Activated CD8-positive, alpha-beta T cell treated with anti-CD3 and anti-CD28 coated beads for 36 hours (primary cell): ENCODE data around the gene NPDC1. TPM values are rescaled to one million over a fixed set of nuclear protein-coding genes. Genes with fewer than 3 reads are reported as not detected.

Source experiments
- ATAC-seq: fragments of 200-7000 bp; cut with Tn5 transposase; one replicate; pipeline ENCODE4 v1.10.0; 2021; ENCODE audit warnings: mild to moderate bottlenecking, moderate library complexity
- CTCF ChIA-PET: fragments of 350-600 bp; sonication (Branson Sonifier 250); formaldehyde crosslinking; loops from one replicate; lab custom pipeline; 2021; ENCODE audit warnings: antibody characterized with exemption; lab: Charles Lee
- POLR2A ChIA-PET: fragments of 350-600 bp; sonication (Branson Sonifier 250); formaldehyde crosslinking; loops from one replicate; lab custom pipeline; 2021; ENCODE audit warnings: antibody characterized with exemption; lab: Charles Lee
- DNase-seq: peaks from one replicate; pipeline ENCODE4 v3.0.0-alpha.2; 2020
- H3K27ac Mint-ChIP-seq: one replicate; pipeline ENCODE4 v1.8.0; 2021; ENCODE audit warnings: mild to moderate bottlenecking, mixed read lengths
- H3K27me3 Mint-ChIP-seq: one replicate; pipeline ENCODE4 v1.8.0; 2021; ENCODE audit warnings: mixed read lengths
- H3K36me3 Mint-ChIP-seq: one replicate; pipeline ENCODE4 v1.8.0; 2021; ENCODE audit warnings: low read depth, mixed read lengths
- H3K4me1 Mint-ChIP-seq: one replicate; pipeline ENCODE4 v1.8.0; 2021; ENCODE audit warnings: low read depth, mixed read lengths
- H3K4me3 Mint-ChIP-seq: one replicate; pipeline ENCODE4 v1.8.0; 2021; ENCODE audit warnings: mild to moderate bottlenecking, moderate library complexity, mixed read lengths
- H3K9me3 Mint-ChIP-seq: one replicate; pipeline ENCODE4 v1.8.0; 2021; ENCODE audit warnings: mixed read lengths
- CTCF ChIP-seq: fragments of 200-600 bp; IDR thresholded peaks from one replicate; pipeline ENCODE4 v1.8.0; 2022; ENCODE audit warnings: antibody characterized with exemption, mild to moderate bottlenecking
- intact Hi-C: fragments of 100-400 bp; cut with micrococcal nuclease; formaldehyde crosslinking; loops from one replicate; pipeline ENCODE4 v1.10.0; 2022
- total RNA-seq, 2 experiments: library from RNA; stranded (reverse); gene quantifications; one replicate each; pipeline ENCODE4 v1.2.3, GENCODE V29; 2021

The NPDC1 gene
- total RNA-seq, 2 experiments from 2014 or later: 18.2 to 21.2 TPM

- no peak overlapping the region for H3K4me3 Mint-ChIP-seq
- H3K27me3 Mint-ChIP-seq: peaks cover 41% of the 10 kb centered on the region
- no peak overlapping the region for H3K27ac Mint-ChIP-seq
Measured at GRCh38 chr9:137049544-137050449, 3.8 kb upstream of the NPDC1 start.

DNA sequence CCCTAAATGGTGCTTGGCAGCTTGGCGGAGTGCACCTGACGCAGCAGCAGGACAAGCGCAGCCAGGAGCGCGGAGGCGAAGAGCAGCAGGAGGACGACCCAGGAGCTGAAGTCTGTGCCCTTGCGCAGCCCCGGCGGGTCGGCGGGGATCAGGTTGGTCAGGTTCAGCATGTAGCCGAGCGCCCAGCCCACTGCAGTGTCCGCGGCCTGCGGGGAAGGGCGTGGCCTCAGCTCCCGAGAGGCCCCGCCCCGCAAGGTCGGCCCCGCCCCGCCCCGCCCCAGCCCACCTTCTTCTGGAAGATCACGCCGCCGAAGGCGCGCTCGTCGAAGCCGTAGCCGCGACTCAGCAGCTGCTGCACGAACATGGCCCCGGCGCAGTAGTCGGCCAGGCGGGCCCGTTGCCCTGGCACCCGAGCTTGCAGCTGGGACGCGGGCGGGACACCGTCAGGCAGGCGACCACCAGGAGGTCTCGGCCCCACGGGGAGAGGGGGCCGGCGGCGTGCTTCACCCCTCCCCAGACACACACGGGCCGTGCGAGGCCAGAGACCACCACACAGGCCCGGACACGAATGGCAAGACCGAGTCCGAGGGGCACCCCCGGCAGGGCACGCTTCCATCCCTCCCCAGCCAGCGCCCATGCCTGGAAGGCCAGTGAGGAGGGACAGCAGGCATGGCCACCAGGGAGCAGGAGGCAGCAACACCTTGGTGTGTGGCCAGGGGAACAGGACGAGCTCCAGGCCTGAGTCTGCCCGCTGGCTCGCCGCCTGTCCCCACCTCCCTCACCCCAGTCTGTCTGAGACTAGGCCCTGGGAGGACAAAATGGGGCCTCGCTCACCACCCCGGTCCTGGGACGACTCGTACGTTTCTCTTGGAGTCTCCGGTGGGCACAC is 2.9 kb upstream of the NPDC1 start:
- Mint-ChIP-seq H3K4me1 (peaks cover 10% of the 10 kb centered on the region), H3K27ac (no peak overlapping the region), H3K27me3 (peaks cover 43% of the 10 kb centered on the region), H3K4me3 (no peak overlapping the region), H3K36me3 (no peaks in the 10 kb centered on the region), H3K9me3 (no peaks in the 10 kb centered on the region)
- intact Hi-C loops: no loop called here
- DNase-seq (no peak), ATAC-seq (no peak)
- TF ChIP-seq CTCF: no peak
- ChIA-PET POLR2A (interaction anchor here (0.8 to 1.6 kb wide), 2 partner anchors 10 to 38 kb away, joined by 3 to 4 read pairs; partner anchors contain the start of gene MAN1B1), CTCF (interaction anchor here (0.8 to 7.3 kb wide), 7 partner anchors 14 to 188 kb away, joined by 3 to 164 read pairs (median 5); partner anchors contain the start of genes SAPCD2 and UAP1L1)

More at GRCh38 chr9:137049544-137050449, 3.8 kb upstream of the NPDC1 start:
- peak; percentile 69 for TF ChIP-seq CTCF
- POLR2A ChIA-PET: interaction anchor here (1.6 kb wide), 1 partner anchor 9 kb away, joined by 4 read pairs; no protein-coding TSS in a partner anchor
- intact Hi-C loops: no loop called here
- CTCF ChIA-PET: interaction anchor here (0.8 to 7.3 kb wide), 7 partner anchors 15 to 187 kb away, joined by 3 to 164 read pairs (median 5); partner anchors contain the start of genes SAPCD2 and UAP1L1
- H3K9me3 Mint-ChIP-seq: no peaks in the 10 kb centered on the region
- ATAC-seq: peak; percentile 48
- H3K36me3 Mint-ChIP-seq: no peaks in the 10 kb centered on the region
- DNase-seq: peak; percentile 88
- peaks cover 6% of the 10 kb centered on the region for H3K4me1 Mint-ChIP-seq

- Mint-ChIP-seq H3K27me3 (peaks cover 40% of the 10 kb centered on the region), H3K4me1 (peaks cover 10% of the 10 kb centered on the region), H3K9me3 (no peaks in the 10 kb centered on the region), H3K27ac (no peak overlapping the region), H3K36me3 (no peaks in the 10 kb centered on the region), H3K4me3 (peak overlapping the region; percentile 63)
- ATAC-seq: peak; percentile 7
- ChIA-PET POLR2A (no interaction called here), CTCF (interaction anchor here (1.1 to 7.3 kb wide), 7 partner anchors 10 to 25 kb away, joined by 3 to 164 read pairs (median 12); partner anchors contain the start of genes ABCA2 and SAPCD2)
- TF ChIP-seq CTCF: no peak
- DNase-seq: peak; percentile 38
- intact Hi-C loops: no loop called here
Measured at GRCh38 chr9:137045294-137046087, 486 bp downstream of the NPDC1 start.

DNA sequence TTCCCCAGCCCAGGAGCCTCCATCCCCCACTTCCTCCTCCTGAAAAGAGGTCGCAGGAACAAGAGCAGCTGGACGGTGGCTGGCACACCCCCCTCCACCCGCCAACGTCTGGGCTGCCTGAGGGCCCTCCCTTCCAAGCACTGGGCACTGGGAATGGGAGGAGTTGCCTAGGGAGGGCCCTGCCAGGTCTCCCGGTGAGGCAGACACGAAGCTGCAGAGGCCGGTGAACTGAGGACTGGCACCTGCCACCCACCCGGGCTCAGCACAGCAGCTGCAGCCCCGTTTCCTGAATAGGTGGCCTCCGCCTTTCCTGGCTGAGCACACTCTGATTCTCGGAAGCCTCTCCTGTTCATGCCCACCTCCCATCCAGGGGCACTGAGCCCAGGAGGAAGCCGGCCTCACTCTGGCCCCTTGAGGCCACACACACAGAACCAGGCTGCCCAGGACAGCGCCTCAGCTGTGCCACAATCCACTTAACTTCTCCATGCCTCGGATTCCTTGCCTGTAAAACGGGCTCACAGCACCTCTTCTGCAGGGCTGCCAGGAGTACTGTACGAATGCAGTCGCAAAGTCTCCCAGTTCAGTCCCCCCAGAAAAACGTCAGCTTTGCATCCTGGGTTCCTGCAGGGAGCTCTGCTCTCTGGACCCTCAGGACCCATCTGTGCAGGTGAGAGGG is 1.3 kb downstream of the NPDC1 start:
- ATAC-seq: no peak
- ChIA-PET CTCF (interaction anchor here (0.9 to 2.4 kb wide), 6 partner anchors 10 to 192 kb away, joined by 3 to 22 read pairs (median 6); partner anchors contain the start of genes ABCA2 and SAPCD2), POLR2A (interaction anchor here (1.1 kb wide), 2 partner anchors 16 to 51 kb away, joined by 3 read pairs; no protein-coding TSS in a partner anchor)
- peaks cover 10% of the 10 kb centered on the region for H3K4me1 Mint-ChIP-seq
- DNase-seq: no peak
- H3K27me3 Mint-ChIP-seq: peaks cover 33% of the 10 kb centered on the region
- no peak for TF ChIP-seq CTCF
- no peaks in the 10 kb centered on the region for H3K36me3 Mint-ChIP-seq
- intact Hi-C loops: no loop called here
- H3K27ac Mint-ChIP-seq: no peak overlapping the region
- peak overlapping the region; percentile 63 for H3K4me3 Mint-ChIP-seq
- no peaks in the 10 kb centered on the region for H3K9me3 Mint-ChIP-seq
